ENCODE results near the gene FAM13A. TPM values are rescaled to one million over a fixed set of nuclear protein-coding genes. Genes with fewer than 3 reads are reported as not detected.

FAM13A gene
- total RNA-seq, 2 donors from 2014 or later = 27.2 to 107 TPM

DNA sequence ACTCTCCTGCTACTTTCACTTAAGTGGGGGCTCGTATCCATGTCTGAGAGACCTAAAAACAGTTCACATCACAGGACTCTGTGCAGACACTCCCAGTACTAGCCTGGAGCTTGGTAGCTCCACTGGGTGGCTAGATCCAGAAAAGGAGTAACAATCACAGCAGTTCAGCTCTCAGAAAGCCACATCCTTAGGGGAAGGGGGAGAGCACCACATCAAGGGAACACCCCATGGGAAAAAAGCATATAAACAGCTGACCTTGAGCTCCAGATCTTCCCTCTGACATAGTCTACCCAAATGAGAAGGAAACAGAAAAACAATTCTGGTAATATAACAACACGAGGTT lies 175.8 kb downstream of the FAM13A start:
- Histone ChIP-seq H3K36me3 (no peaks in the 10 kb centered on the region), H3K9me3 (no peaks in the 10 kb centered on the region), H3K4me3 (no peak overlapping the region), H3K4me1 (replicated peaks) (no peaks in the 10 kb centered on the region), H3K27me3 (replicated peaks; ENCODE audit: insufficient read depth) (no peaks in the 10 kb centered on the region), H3K27ac (no peak overlapping the region)
- intact Hi-C loops (cut with DNase I) = no loop called here
- no peak for DNase-seq (ENCODE audit: low spot score)
- TF ChIP-seq POLR2AphosphoS5 (IDR thresholded peaks at IDR 0.05) = no peak
- no peak for TF ChIP-seq POLR2A (IDR thresholded peaks at IDR 0.05)
- TF ChIP-seq, protein P1, sequence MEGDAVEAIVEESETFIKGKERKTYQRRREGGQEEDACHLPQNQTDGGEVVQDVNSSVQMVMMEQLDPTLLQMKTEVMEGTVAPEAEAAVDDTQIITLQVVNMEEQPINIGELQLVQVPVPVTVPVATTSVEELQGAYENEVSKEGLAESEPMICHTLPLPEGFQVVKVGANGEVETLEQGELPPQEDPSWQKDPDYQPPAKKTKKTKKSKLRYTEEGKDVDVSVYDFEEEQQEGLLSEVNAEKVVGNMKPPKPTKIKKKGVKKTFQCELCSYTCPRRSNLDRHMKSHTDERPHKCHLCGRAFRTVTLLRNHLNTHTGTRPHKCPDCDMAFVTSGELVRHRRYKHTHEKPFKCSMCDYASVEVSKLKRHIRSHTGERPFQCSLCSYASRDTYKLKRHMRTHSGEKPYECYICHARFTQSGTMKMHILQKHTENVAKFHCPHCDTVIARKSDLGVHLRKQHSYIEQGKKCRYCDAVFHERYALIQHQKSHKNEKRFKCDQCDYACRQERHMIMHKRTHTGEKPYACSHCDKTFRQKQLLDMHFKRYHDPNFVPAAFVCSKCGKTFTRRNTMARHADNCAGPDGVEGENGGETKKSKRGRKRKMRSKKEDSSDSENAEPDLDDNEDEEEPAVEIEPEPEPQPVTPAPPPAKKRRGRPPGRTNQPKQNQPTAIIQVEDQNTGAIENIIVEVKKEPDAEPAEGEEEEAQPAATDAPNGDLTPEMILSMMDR (IDR thresholded peaks at IDR 0.05) = no peak
- 69% methylated on average over 2 of the region's 2 CpGs for WGBS

DNA sequence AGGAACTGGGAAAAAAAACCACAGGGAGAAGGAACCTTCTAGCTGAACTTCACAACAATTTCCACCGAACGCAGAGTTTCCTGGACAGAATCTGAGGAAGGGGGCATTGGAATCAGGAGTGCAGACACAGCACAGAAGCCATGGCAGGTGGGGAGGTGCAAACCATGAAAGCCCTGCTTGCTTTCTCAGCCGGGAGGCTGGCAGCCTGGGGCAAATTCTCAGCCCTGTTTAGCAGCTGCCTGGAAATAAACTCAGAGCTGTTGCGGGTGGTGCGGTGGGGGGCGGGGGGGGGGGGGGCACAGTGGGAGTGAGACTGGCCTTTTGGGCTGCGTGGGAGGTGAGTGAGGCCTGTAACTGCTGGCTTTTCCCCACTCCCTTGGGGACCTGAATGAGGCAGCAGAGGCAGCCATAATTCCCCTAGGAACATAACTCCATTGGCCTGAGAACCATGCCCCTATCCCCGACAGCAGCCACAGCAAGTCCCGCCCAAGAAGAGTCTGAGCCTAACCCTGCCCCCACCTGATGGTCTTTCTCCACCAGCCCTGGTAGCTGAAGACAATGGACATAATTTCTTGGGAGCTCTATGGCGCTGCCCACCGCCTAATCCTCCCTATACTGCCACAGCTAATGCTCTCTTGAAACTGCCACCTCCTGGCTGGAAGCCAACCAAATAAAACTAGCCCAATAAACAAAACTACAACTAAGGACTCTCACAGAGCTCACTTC lies 176.3 kb downstream of the FAM13A start:
- no peaks in the 10 kb centered on the region for H3K36me3 ChIP-seq
- intact Hi-C loops (cut with DNase I) = no loop called here
- no peaks in the 10 kb centered on the region for H3K27me3 ChIP-seq (replicated peaks; ENCODE audit: insufficient read depth)
- no peak overlapping the region for H3K4me3 ChIP-seq
- no peak overlapping the region for H3K27ac ChIP-seq
- H3K4me1 ChIP-seq (replicated peaks) = no peaks in the 10 kb centered on the region
- 76% methylated on average over 10 of the region's 11 CpGs for WGBS
- peak; percentile 19 for DNase-seq (ENCODE audit: low spot score)
- H3K9me3 ChIP-seq = no peaks in the 10 kb centered on the region
- TF ChIP-seq, protein P1 (IDR thresholded peaks at IDR 0.05) = no peak
- TF ChIP-seq POLR2AphosphoS5 (IDR thresholded peaks at IDR 0.05) (no peak), POLR2A (IDR thresholded peaks at IDR 0.05) (no peak)

DNA sequence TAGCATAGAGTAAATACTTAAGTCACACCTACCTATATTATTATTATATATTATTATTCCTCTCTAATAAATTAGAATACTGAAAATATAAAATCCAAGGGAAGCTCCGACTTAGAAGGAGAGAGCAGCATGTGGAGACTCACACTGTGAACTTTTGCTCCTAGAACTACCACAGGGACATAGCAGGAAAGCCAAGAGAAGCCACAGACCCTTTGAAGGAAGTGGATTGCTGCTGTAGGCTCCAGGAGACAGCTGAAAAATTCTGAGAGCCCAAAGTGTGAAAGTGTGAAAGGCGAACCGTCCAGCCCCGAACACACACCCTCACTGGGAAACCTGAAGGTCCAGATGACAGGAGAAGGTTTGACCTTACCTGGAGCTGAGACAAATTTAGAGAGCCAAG lies 177.0 kb downstream of the FAM13A start:
- intact Hi-C loops (cut with DNase I) = no loop called here
- TF ChIP-seq POLR2AphosphoS5 (IDR thresholded peaks at IDR 0.05) = no peak
- TF ChIP-seq POLR2A (IDR thresholded peaks at IDR 0.05) = no peak
- TF ChIP-seq, protein P1 (IDR thresholded peaks at IDR 0.05) = no peak
- Histone ChIP-seq H3K9me3 (no peaks in the 10 kb centered on the region), H3K27ac (no peak overlapping the region), H3K36me3 (no peaks in the 10 kb centered on the region), H3K4me1 (replicated peaks) (no peaks in the 10 kb centered on the region), H3K27me3 (replicated peaks; ENCODE audit: insufficient read depth) (no peaks in the 10 kb centered on the region), H3K4me3 (no peak overlapping the region)
- WGBS = 83% methylated on average over 4 of the region's 4 CpGs
- no peak for DNase-seq (ENCODE audit: low spot score)

DNA sequence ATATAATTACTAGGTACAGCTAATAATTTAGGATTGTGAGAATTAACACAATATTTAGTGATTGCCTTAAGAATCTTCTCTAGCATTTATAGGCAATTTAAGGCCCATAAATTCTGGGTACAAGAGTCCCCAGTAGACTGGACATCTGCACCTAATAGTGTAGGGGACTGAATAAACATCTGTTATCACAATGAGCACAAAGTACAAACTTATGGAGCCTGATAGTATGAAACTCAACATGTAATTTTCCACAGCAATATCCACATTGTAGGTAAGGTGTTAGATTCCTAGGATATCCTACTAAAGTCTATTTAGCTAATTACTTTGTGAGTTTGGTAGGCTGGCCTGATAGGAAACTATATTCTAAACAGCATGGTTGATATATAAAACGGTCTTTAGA lies 178.3 kb downstream of the FAM13A start:
- Histone ChIP-seq H3K36me3 (no peaks in the 10 kb centered on the region), H3K4me3 (no peak overlapping the region), H3K4me1 (replicated peaks) (no peaks in the 10 kb centered on the region), H3K27me3 (replicated peaks; ENCODE audit: insufficient read depth) (no peaks in the 10 kb centered on the region), H3K9me3 (no peaks in the 10 kb centered on the region), H3K27ac (no peak overlapping the region)
- intact Hi-C loops (cut with DNase I) = no loop called here
- TF ChIP-seq, protein P1 (IDR thresholded peaks at IDR 0.05) = no peak
- no peak for TF ChIP-seq POLR2AphosphoS5 (IDR thresholded peaks at IDR 0.05)
- TF ChIP-seq POLR2A (IDR thresholded peaks at IDR 0.05) = no peak
- no peak for DNase-seq (ENCODE audit: low spot score)
- WGBS = 82% methylated on average over 1 of the region's 1 CpG

DNA sequence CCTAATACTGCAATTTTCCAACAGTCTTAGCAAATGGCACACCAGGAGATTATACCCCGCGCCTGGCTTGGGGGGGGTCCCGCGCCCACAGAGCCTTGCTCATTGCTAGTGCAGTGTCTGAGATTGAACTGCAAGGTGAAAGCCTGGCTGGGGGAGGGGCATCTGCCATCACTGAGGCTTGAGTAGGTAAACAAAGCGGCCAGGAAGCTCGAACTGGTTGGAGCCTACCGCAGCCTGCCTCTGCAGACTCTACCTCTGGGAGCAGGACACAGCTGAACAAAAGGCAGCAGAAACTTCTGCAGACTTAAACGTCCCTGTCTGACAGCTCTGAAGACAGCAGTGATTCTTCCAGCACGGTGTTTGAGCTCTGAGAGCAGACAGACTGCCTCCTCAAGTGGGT lies 186.6 kb downstream of the FAM13A start:
- no peak overlapping the region for H3K27ac ChIP-seq
- WGBS = 89% methylated on average over 9 of the region's 9 CpGs
- TF ChIP-seq POLR2AphosphoS5 (IDR thresholded peaks at IDR 0.05) (no peak), POLR2A (IDR thresholded peaks at IDR 0.05) (no peak)
- TF ChIP-seq, protein P1 (IDR thresholded peaks at IDR 0.05) = no peak
- intact Hi-C loops (cut with DNase I) = no loop called here
- H3K4me3 ChIP-seq = no peak overlapping the region
- no peak for DNase-seq (ENCODE audit: low spot score)
- no peaks in the 10 kb centered on the region for H3K27me3 ChIP-seq (replicated peaks; ENCODE audit: insufficient read depth)
- no peaks in the 10 kb centered on the region for H3K4me1 ChIP-seq (replicated peaks)
- H3K36me3 ChIP-seq = no peaks in the 10 kb centered on the region
- H3K9me3 ChIP-seq = no peaks in the 10 kb centered on the region

All from prostate gland (tissue), 2 donors.